ENCODE data around the gene UBE2H.

GRCh38 chr7:129845972-129846327, 106.8 kb downstream of the UBE2H start:
- TF ChIP-seq CTCF (IDR thresholded peaks at IDR 0.05) (no peak), POLR2A (IDR thresholded peaks at IDR 0.05) (no peak), POLR2AphosphoS5 (IDR thresholded peaks at IDR 0.05) (no peak), EP300 (IDR thresholded peaks at IDR 0.05) (no peak)

All from upper lobe of left lung (tissue), 4 donors.